Measurements from ENCODE around the gene NEU4.
A peak's percentile ranks its signal among the peaks of the same experiment; 100 is the strongest.
"Not testable (repeated sequence)": the region's sequence is repeated elsewhere in the genome, so short reads cannot be mapped to it uniquely, and the experiment has no call there.

The NEU4 gene

GRCh38 chr2:241799522-241800197, 9.3 kb upstream of the NEU4 start:
- DNase-seq: no peak

- not testable (repeated sequence) for DNase-seq
Measured at GRCh38 chr2:241800198-241800903, 8.6 kb upstream of the NEU4 start.

- DNase-seq: no peak
Measured at GRCh38 chr2:241801611-241802420, 7.2 kb upstream of the NEU4 start.

GRCh38 chr2:241802421-241803318, 6.3 kb upstream of the NEU4 start:
- DNase-seq: no peak

GRCh38 chr2:241803387-241804325, 5.3 kb upstream of the NEU4 start:
- DNase-seq: peak; percentile 23

GRCh38 chr2:241804326-241805229, 4.4 kb upstream of the NEU4 start:
- DNase-seq: no peak

GRCh38 chr2:241806217-241806616, 2.8 kb upstream of the NEU4 start:
- DNase-seq: not testable (repeated sequence)

- DNase-seq: no peak
Measured at GRCh38 chr2:241808051-241808720, 807 bp upstream of the NEU4 start.

- DNase-seq: no peak
Measured at GRCh38 chr2:241809383-241810306, 652 bp downstream of the NEU4 start.

- no peak for DNase-seq
Measured at GRCh38 chr2:241810307-241811200, 1.6 kb downstream of the NEU4 start.

GRCh38 chr2:241811201-241811951, 2.4 kb downstream of the NEU4 start:
- no peak for DNase-seq

- no peak for DNase-seq
Measured at GRCh38 chr2:241811952-241812729, 3.1 kb downstream of the NEU4 start.

- DNase-seq: no peak
Measured at GRCh38 chr2:241812730-241813643, 4.0 kb downstream of the NEU4 start.

GRCh38 chr2:241813644-241814392, 4.8 kb downstream of the NEU4 start:
- DNase-seq: no peak
